Measurements from ENCODE around the gene UBTF.

DNA sequence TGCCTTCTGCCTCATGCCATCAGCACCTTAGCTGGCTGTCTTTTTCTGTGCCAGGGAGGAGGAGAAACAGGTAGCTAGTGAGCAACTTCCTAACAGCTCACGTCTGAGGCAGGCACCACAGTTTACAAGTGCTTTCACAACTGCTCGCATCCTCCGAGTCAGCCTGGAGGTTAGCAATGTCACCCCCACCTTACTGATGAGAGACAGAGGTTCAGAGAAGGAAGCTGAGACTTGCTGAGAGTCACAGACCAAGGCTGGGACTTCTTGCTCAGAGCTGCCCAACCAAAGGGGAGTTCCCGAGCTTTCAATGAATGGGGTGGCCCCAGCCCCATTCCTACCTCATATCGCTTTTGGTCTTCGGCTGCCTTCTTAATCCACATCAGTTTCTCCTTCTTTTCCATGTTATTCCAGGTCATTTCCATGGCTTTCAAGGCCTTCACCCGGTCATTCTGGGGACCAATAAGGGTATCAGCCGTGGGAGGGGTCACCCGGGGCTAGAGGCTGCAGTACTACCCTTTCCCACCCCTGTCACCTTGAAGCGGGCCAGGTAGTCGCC is 9.6 kb downstream of the UBTF start:
- TF ChIP-seq, protein P1, sequence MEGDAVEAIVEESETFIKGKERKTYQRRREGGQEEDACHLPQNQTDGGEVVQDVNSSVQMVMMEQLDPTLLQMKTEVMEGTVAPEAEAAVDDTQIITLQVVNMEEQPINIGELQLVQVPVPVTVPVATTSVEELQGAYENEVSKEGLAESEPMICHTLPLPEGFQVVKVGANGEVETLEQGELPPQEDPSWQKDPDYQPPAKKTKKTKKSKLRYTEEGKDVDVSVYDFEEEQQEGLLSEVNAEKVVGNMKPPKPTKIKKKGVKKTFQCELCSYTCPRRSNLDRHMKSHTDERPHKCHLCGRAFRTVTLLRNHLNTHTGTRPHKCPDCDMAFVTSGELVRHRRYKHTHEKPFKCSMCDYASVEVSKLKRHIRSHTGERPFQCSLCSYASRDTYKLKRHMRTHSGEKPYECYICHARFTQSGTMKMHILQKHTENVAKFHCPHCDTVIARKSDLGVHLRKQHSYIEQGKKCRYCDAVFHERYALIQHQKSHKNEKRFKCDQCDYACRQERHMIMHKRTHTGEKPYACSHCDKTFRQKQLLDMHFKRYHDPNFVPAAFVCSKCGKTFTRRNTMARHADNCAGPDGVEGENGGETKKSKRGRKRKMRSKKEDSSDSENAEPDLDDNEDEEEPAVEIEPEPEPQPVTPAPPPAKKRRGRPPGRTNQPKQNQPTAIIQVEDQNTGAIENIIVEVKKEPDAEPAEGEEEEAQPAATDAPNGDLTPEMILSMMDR (IDR thresholded peaks at IDR 0.05): no peak
- TF ChIP-seq POLR2A (IDR thresholded peaks at IDR 0.05): no peak
